ENCODE data around the gene TCIRG1.

The TCIRG1 gene

GRCh38 chr11:68038226-68038717 lies 553 bp upstream of the TCIRG1 start:
- TF ChIP-seq GATA3 (IDR thresholded peaks at IDR 0.05; ENCODE audit: low read depth, low read length) = no peak

GRCh38 chr11:68039526-68040086 lies 781 bp downstream of the TCIRG1 start:
- no peak for TF ChIP-seq GATA2 (IDR thresholded peaks at IDR 0.05; ENCODE audit: low read depth, low read length)
- TF ChIP-seq GATA3 (IDR thresholded peaks at IDR 0.05; ENCODE audit: low read depth, low read length) = no peak

GRCh38 chr11:68040101-68040956 lies 1.5 kb downstream of the TCIRG1 start:
- TF ChIP-seq GATA2 (IDR thresholded peaks at IDR 0.05; ENCODE audit: low read depth, low read length) (no peak), GATA3 (IDR thresholded peaks at IDR 0.05; ENCODE audit: low read depth, low read length) (no peak)

GRCh38 chr11:68040957-68041591 lies 2.2 kb downstream of the TCIRG1 start:
- TF ChIP-seq GATA3 (IDR thresholded peaks at IDR 0.05; ENCODE audit: low read depth, low read length) = no peak
- TF ChIP-seq GATA2 (IDR thresholded peaks at IDR 0.05; ENCODE audit: low read depth, low read length) = no peak

GRCh38 chr11:68041617-68042218 lies 2.9 kb downstream of the TCIRG1 start:
- TF ChIP-seq GATA2 (IDR thresholded peaks at IDR 0.05; ENCODE audit: low read depth, low read length) = no peak
- TF ChIP-seq GATA3 (IDR thresholded peaks at IDR 0.05; ENCODE audit: low read depth, low read length) = no peak

- TF ChIP-seq GATA2 (IDR thresholded peaks at IDR 0.05; ENCODE audit: low read depth, low read length) (no peak), GATA3 (IDR thresholded peaks at IDR 0.05; ENCODE audit: low read depth, low read length) (no peak)
Observed at GRCh38 chr11:68042219-68043028, 3.6 kb downstream of the TCIRG1 start.

- no peak for TF ChIP-seq GATA2 (IDR thresholded peaks at IDR 0.05; ENCODE audit: low read depth, low read length)
- no peak for TF ChIP-seq GATA3 (IDR thresholded peaks at IDR 0.05; ENCODE audit: low read depth, low read length)
Observed at GRCh38 chr11:68043029-68043348, 4.2 kb downstream of the TCIRG1 start.

GRCh38 chr11:68043349-68044144 lies 4.7 kb downstream of the TCIRG1 start:
- TF ChIP-seq GATA2 (IDR thresholded peaks at IDR 0.05; ENCODE audit: low read depth, low read length) (no peak), GATA3 (IDR thresholded peaks at IDR 0.05; ENCODE audit: low read depth, low read length) (no peak)

- TF ChIP-seq GATA2 (IDR thresholded peaks at IDR 0.05; ENCODE audit: low read depth, low read length) (no peak), GATA3 (IDR thresholded peaks at IDR 0.05; ENCODE audit: low read depth, low read length) (no peak)
Observed at GRCh38 chr11:68044145-68044813, 5.5 kb downstream of the TCIRG1 start.

GRCh38 chr11:68044898-68045351 lies 6.1 kb downstream of the TCIRG1 start:
- TF ChIP-seq GATA3 (IDR thresholded peaks at IDR 0.05; ENCODE audit: low read depth, low read length) (no peak), GATA2 (IDR thresholded peaks at IDR 0.05; ENCODE audit: low read depth, low read length) (no peak)

- TF ChIP-seq GATA2 (IDR thresholded peaks at IDR 0.05; ENCODE audit: low read depth, low read length) (no peak), GATA3 (IDR thresholded peaks at IDR 0.05; ENCODE audit: low read depth, low read length) (no peak)
Observed at GRCh38 chr11:68047437-68048290, 8.8 kb downstream of the TCIRG1 start.

All from SH-SY5Y (cell line).